ES-I3 (cell line): ENCODE data around the gene TBX2.
"Not testable (repeated sequence)": the region's sequence is repeated elsewhere in the genome, so short reads cannot be mapped to it uniquely, and the experiment has no call there.

Source experiments
- H3K36me3 ChIP-seq: 2 replicates; pipeline ENCODE4 v1.6.1; 2013; ENCODE audit warnings: mild to moderate bottlenecking, low read length, control low read depth, moderate library complexity; ENCODE audit not compliant: insufficient read depth
- H3K4me1 ChIP-seq: 2 replicates; pipeline ENCODE4 v1.6.1; 2013; ENCODE audit warnings: mild to moderate bottlenecking, control low read depth, low read length; ENCODE audit not compliant: insufficient read depth
- H3K9ac ChIP-seq: 2 replicates; pipeline ENCODE4 v1.6.1; 2013; ENCODE audit warnings: low read depth, mild to moderate bottlenecking, low read length, moderate library complexity
- H3K9me3 ChIP-seq: 2 replicates; pipeline ENCODE4 v1.6.1; 2013; ENCODE audit warnings: mild to moderate bottlenecking, low read length, moderate library complexity; ENCODE audit not compliant: control insufficient read depth, insufficient read depth

TBX2 gene

DNA sequence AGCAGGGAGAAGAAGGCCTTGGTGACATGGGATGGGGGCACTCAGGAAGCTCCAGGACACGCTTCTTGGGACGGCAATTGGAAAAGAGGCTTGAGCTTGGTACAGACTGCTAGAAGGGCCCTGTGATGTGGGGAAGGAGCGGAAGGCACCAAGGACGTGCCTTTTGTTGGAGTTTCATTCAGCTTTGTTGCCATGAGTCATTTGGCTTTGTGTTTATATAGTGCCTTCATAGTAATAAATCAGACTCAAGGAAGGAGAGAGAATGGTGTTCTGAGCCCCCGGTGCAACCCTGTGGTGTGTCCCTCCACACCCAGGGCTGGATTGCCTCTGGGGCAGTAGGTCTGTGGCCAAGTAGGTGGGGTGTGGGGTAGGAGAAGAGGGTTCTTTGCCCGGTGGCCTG, 45.2 kb downstream of the TBX2 start:
- Histone ChIP-seq H3K36me3 (no peaks in the 10 kb centered on the region), H3K9ac (no peak overlapping the region), H3K9me3 (no peaks in the 10 kb centered on the region; the same call in 1 of the 2 replicates), H3K4me1 (peaks cover 6% of the 10 kb centered on the region; the same call in 1 of the 2 replicates)

DNA sequence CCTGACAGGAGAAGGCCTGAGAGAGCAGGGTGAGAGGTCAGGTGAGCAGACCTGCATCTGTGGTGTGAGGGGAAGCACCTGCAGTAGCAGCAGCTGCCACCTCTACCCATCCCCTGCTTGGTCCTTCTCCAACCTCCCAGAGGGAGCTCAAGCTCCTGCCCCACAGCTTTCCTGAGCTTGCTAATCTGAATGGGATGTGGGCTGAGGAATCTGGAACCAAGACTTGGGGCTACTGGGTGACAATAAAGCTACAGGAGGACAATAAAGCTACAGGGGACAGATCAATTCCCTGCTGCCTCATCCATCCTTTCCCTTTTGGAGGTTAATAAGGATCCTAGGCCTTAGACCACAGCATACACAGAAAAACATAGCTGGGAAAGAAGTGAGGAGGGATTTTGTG, 47.7 kb downstream of the TBX2 start:
- Histone ChIP-seq H3K4me1 (peaks cover 12% of the 10 kb centered on the region), H3K9ac (no peak overlapping the region), H3K9me3 (no peaks in the 10 kb centered on the region), H3K36me3 (no peaks in the 10 kb centered on the region)

DNA sequence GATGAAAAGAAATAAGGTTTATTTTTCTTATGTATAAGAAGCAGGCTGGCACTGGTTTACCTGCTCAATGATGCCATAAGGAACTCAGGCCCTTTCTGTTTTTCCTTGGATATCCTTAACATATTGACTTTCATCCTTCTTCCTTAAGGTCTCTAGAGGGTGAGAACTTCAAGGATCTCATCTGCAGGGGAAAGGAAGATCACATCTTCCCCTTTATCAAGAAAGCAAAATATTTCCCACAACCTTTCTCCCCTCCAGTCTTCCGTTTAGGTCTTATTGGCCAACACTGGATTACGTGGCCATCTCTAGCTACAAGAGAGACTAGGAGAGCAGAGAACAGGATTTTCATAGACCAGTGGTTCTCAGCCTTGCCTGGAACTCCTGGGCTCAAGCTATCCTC, 48.4 kb downstream of the TBX2 start:
- H3K9ac ChIP-seq: no peak overlapping the region
- peaks cover 12% of the 10 kb centered on the region for H3K4me1 ChIP-seq
- no peaks in the 10 kb centered on the region for H3K36me3 ChIP-seq
- no peaks in the 10 kb centered on the region for H3K9me3 ChIP-seq

DNA sequence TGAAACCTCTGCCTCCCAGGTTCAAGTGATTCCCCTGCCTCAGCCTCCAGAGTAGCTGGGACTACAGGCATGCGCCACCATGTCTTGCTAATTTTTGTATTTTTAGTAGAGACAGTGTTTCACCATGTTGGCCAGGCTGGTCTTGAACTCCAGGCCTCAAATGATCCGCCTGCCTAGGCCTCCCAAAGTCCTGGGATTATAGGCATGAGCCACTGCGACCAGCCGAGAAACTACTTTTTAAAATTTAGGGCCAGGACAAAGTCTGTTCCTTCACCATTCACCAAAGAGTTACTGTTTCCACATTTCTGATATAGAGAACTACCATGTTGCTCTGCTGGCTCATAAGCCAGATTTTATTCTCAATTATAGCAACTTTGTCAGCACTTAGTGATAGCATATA, 49.5 kb downstream of the TBX2 start:
- not testable (repeated sequence) for H3K9ac ChIP-seq, H3K9me3 ChIP-seq, H3K36me3 ChIP-seq
- peaks cover 12% of the 10 kb centered on the region for H3K4me1 ChIP-seq

- no peaks in the 10 kb centered on the region for H3K36me3 ChIP-seq
- H3K9me3 ChIP-seq: no peaks in the 10 kb centered on the region
- peaks cover 9% of the 10 kb centered on the region for H3K4me1 ChIP-seq
- no peak overlapping the region for H3K9ac ChIP-seq
Measured at GRCh38 chr17:61449707-61450640, 50.3 kb downstream of the TBX2 start.

- H3K9me3 ChIP-seq: no peaks in the 10 kb centered on the region
- no peaks in the 10 kb centered on the region for H3K36me3 ChIP-seq
- H3K4me1 ChIP-seq: peaks cover 6% of the 10 kb centered on the region
- peak overlapping the region; percentile 67; the same call in 1 of the 2 replicates for H3K9ac ChIP-seq
Measured at GRCh38 chr17:61450641-61451537, 51.2 kb downstream of the TBX2 start.

DNA sequence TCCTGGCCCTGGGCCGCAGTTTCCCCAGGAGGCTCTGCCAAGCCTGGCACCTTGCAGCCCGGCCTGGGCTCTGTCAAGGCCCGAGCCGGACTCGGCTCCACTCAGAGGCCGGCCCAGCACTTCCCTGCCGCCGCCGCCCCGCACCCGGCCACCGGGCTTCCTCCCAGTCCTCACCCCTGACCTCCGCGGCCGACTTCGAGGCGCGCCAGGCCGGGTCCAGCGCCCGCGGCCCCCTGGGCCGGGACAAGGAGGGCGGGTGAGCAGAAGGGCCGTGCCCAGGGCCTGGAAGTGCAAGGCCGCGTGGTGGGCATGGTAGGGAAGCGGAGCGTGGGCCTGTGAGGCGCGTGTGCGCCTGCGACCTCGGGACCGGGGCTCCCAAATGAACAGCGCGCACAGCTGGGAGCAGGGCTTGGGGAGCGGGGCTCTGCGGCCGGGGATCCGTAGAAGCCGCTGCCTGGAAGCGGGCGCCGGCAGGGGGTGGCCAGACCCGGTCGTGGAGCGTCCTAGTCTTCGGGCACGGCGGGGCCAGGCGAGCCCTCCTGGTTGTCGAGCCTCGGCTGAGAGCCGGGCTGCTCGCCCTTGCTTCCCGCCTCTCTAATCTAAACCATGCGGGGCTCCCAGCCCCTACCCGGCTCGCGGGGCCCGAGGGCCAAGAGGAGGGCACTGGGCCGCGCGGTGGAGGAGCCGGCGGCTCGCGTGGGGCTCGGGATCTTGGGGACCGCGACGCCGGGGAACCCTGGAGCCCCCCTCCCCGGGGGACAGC, 52.1 kb downstream of the TBX2 start:
- no peaks in the 10 kb centered on the region for H3K36me3 ChIP-seq
- H3K4me1 ChIP-seq: peaks cover 6% of the 10 kb centered on the region
- no peaks in the 10 kb centered on the region for H3K9me3 ChIP-seq
- H3K9ac ChIP-seq: peak overlapping the region; percentile 67; the same call in 1 of the 2 replicates

DNA sequence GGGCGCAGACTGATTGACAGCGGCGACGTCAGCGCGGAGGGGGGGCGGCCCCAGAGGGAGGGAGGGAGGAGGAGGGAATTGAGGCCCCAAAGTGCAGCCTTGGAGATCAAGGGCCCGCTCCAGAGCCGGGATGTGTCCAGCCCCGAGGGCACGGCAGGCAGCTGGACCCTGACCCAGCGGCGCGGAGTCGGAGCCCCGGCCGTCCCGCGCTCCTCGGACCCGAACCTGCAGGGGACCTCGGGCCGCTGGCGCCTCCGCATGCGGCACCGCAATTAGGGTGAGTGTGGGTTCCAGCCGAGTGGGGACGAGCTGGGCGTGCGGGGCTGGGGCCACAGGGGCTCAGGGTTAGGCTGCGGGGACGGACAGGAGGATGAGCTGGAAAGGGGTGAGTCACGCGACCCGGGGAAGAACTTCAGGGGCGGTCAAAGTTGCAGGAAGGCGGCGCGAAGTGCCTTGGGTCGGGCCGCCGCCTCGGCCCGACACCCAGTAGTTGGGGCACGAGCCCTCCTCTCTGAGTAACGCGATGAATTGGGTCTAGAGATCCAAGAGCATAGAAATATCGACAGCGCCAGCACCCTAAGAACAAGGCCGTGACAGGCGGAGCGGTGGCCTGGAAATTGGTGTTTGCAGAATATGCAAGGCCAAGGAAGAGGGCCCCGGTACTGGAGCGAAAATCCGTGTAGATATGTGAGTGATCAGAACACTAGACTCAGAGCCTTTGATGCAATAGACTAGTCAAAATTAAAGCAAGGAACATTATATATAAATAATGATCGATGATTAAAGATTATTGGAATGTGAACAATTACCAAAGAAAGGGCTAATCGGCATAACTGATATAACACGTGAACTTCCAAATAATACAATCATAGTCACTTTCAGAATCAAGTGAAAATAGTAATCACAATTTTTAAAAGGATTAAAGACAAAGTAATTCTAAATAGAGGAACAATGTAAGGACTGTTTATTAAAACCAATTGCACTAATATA, 53.0 kb downstream of the TBX2 start, which contains the start of gene TBX4:
Gene TBX4 (plus strand): TSS at position 122 of the 990 bp plus-strand sequence. CDS start 4,069 bp downstream, outside the sequence.
- Histone ChIP-seq H3K9ac (peak within 1 kb of the TSS; percentile 67; the same call in 1 of the 2 replicates), H3K36me3 (no peaks in the 10 kb centered on the region), H3K9me3 (no peaks in the 10 kb centered on the region), H3K4me1 (peaks cover 6% of the 10 kb centered on the region)

DNA sequence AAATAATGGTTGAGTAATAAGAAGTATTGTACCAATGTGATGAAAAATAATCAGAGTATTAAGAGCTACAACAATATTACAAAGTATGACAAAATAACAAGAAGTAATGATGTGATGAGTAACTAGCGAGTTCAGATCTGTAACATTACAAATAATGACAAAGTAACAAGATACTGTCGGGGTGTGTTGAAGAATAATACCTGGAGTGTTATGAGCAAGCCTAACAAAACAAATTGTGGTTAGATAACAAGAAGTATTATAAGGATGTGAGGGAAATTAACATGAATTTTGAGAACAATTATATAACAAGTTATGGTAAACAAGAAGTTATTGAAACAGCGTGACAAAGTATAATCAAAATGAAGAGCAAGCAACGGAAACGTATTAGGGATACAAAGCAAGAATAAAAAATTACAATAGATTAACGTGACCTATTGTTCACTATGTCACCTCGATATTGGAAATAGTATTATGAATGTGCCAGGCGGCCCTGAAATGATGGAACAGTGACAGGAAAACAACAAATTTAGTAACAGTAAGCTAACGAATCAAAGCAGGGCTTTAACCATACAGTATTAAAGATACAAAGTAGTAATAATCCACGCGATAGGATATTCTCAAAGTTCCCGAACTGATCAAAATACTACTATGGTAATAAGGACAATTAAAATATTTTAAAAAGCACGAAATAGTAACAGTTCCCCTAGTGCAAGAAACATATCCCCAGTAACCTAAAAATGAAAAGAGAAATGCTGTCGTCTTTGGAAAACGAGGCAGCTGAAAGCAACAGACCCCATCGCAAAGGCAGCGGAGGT, 54.1 kb downstream of the TBX2 start:
- Histone ChIP-seq H3K9ac (peak overlapping the region; percentile 12; the same call in 1 of the 2 replicates), H3K4me1 (peaks cover 6% of the 10 kb centered on the region), H3K36me3 (no peaks in the 10 kb centered on the region), H3K9me3 (no peaks in the 10 kb centered on the region)

GRCh38 chr17:61454381-61455323, 55.0 kb downstream of the TBX2 start:
- Histone ChIP-seq H3K9ac (peak overlapping the region; percentile 12; the same call in 1 of the 2 replicates), H3K9me3 (no peaks in the 10 kb centered on the region), H3K36me3 (no peaks in the 10 kb centered on the region), H3K4me1 (peaks cover 11% of the 10 kb centered on the region)

DNA sequence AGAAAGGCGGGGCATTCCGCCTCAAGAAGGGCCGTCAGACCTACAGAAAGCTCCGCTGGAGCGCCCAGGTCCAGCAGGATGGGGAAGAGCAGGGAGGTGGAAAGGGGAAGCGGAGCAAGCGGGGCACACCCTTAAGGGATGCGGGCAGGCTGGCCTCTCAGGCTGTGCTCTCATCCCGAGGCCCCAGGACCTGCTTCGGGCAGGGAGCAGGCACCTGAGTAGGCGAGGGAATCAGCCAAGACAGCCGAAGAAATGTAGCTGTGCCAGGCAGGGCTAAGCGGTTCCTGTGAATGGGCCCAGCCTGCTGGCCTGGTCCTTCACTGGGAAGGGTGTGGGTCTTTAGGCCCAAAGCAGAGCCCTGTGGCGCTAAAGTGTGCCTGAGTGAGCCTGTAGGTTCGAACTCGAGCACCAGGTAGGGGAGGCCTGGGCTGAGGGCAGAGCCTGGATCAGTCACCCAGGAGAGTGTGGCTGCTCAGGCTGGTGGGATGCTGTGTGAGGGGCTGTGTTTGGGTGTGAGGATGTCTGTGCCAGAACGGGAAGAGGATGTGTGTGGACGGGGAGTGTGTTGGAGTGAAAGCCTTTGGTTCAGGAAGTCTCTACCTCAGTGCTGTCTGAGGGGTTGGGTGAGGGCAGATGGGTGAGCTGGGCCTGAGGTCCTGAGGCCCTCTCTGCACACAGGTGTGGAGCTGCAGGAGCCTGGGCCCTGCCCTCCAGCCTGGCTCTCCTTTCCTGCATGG, 55.8 kb downstream of the TBX2 start:
- H3K36me3 ChIP-seq: no peaks in the 10 kb centered on the region
- no peak overlapping the region; the same call in 1 of the 2 replicates for H3K9ac ChIP-seq
- no peaks in the 10 kb centered on the region for H3K9me3 ChIP-seq
- peaks cover 7% of the 10 kb centered on the region for H3K4me1 ChIP-seq
